Activated CD4-positive, alpha-beta T cell treated with anti-CD3 and anti-CD28 coated beads, Interleukin-2, amount 10 ng/mL, durations not matched to agents 24 days and 14 days (primary cell): ENCODE measurements around the gene AVPI1. TPM values are rescaled to one million over a fixed set of nuclear protein-coding genes. Genes with fewer than 3 reads are reported as not detected.

Experiments used
- DNase-seq: peaks from one replicate; pipeline ENCODE4 v3.0.0; 2022
- H3K27ac Mint-ChIP-seq: one replicate; pipeline ENCODE4 v1.8.0; 2022; ENCODE audit warnings: mild to moderate bottlenecking, mixed read lengths
- H3K27me3 Mint-ChIP-seq: one replicate; pipeline ENCODE4 v1.8.0; 2022; ENCODE audit warnings: mixed read lengths
- H3K36me3 Mint-ChIP-seq: one replicate; pipeline ENCODE4 v1.8.0; 2022; ENCODE audit warnings: low read depth, mild to moderate bottlenecking, mixed read lengths
- H3K4me1 Mint-ChIP-seq: one replicate; pipeline ENCODE4 v1.8.0; 2021; ENCODE audit warnings: mixed read lengths
- H3K4me3 Mint-ChIP-seq: one replicate; pipeline ENCODE4 v1.8.0; 2022; ENCODE audit warnings: mild to moderate bottlenecking, moderate library complexity, mixed read lengths
- H3K9me3 Mint-ChIP-seq: one replicate; pipeline ENCODE4 v1.8.0; 2021; ENCODE audit warnings: mixed read lengths
- intact Hi-C: fragments of 100-400 bp; cut with micrococcal nuclease; formaldehyde crosslinking; loops from one replicate; pipeline ENCODE4 v1.15.1; 2023
- total RNA-seq: library from RNA; stranded (reverse); gene quantifications from 2 replicates; pipeline ENCODE4 v1.2.3, GENCODE V29; 2022

The AVPI1 gene
- total RNA-seq, 1 donor from 2014 or later: 1.1 TPM

DNA sequence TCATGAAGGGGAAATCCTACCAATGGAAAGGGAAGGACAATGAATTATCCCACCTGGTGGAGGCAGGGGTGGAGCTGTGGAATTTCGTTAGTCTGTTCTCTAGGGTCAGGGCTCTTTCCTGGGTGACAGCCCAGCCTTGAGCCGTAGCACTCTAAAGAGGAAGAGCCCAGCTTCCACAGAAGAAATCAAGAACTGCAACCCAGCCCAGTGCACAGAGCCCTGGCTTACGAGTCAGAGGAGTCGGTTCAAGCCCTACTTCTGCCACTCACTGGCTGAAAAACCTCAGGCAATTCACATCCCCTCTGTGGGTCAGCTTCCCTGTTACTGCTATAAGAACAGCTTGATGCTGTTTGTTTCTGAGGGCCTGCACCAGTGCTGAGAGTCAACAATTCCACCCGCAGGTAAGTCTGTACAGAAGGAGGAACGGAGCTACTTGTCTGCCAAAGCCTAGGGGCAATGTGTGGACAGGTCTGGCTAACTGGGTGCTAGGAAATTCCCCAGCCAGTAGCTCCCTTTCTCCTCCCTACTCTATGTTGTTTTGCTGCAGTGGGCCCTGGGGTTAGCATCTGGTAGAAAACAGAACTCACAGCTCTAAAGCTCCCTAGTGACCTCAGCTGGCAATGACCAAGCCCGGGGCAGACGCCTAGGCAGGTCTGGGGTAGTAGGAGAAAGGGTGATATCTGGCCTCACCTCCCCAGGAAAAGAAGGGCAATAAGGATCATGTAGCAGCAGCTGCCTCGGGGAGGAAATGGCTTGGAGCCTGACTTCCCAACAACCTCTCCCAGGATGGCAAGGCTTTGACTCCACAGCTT is 3.3 kb downstream of the AVPI1 start:
- Mint-ChIP-seq H3K4me1 (peaks cover 14% of the 10 kb centered on the region), H3K36me3 (no peaks in the 10 kb centered on the region), H3K27me3 (peaks cover 2% of the 10 kb centered on the region), H3K27ac (no peak overlapping the region), H3K4me3 (no peak overlapping the region), H3K9me3 (no peaks in the 10 kb centered on the region)
- intact Hi-C loops: no loop called here
- no peak for DNase-seq

DNA sequence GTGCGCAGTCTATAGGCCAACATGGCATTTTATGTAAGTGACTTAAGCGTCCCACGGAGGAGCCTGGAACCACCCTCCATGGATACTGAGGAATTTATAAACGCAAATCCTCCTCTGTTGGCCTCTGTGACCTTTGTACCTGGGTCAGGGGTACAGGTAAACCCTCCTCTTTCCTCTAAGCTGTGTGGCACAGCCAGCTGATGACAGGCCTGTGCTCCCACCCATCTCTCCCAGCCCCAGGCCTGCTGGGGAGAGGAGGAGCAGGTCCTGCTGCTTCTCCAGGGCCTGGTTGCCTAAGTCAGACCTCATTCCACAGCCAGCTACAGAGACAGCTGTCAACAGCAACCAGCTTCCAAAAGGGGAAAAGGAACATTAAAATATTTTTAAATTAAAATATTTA is 5.0 kb downstream of the AVPI1 start:
- H3K27ac Mint-ChIP-seq: no peak overlapping the region
- H3K4me3 Mint-ChIP-seq: no peak overlapping the region
- peaks cover 7% of the 10 kb centered on the region for H3K4me1 Mint-ChIP-seq
- intact Hi-C loops: no loop called here
- H3K27me3 Mint-ChIP-seq: no peaks in the 10 kb centered on the region
- no peak for DNase-seq
- H3K9me3 Mint-ChIP-seq: no peaks in the 10 kb centered on the region
- H3K36me3 Mint-ChIP-seq: no peaks in the 10 kb centered on the region

DNA sequence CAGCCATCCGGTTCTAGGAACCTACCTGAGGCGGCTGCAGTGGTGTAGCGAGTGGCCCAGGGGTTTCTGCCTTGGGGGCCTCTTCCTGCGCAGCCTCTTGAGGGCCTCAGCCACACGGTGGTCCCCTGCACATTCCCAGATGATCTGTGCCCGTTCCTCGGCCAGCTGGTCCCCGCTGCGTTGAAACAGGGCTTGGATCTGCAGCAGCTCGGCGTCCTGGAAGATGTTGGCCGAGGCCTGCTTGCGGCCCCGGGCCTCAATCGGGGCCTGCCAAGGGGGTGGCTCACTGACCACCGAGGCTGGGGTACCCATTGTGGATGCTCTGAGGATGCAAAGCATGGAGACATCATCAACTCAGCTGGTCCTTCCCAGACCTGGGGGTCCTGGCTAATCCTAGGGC is 7.4 kb downstream of the AVPI1 start:
- no peak overlapping the region for H3K27ac Mint-ChIP-seq
- no peak overlapping the region for H3K4me3 Mint-ChIP-seq
- DNase-seq: no peak
- peaks cover 7% of the 10 kb centered on the region for H3K36me3 Mint-ChIP-seq
- H3K27me3 Mint-ChIP-seq: no peaks in the 10 kb centered on the region
- peaks cover 4% of the 10 kb centered on the region for H3K4me1 Mint-ChIP-seq
- H3K9me3 Mint-ChIP-seq: no peaks in the 10 kb centered on the region
- intact Hi-C loops: no loop called here

DNA sequence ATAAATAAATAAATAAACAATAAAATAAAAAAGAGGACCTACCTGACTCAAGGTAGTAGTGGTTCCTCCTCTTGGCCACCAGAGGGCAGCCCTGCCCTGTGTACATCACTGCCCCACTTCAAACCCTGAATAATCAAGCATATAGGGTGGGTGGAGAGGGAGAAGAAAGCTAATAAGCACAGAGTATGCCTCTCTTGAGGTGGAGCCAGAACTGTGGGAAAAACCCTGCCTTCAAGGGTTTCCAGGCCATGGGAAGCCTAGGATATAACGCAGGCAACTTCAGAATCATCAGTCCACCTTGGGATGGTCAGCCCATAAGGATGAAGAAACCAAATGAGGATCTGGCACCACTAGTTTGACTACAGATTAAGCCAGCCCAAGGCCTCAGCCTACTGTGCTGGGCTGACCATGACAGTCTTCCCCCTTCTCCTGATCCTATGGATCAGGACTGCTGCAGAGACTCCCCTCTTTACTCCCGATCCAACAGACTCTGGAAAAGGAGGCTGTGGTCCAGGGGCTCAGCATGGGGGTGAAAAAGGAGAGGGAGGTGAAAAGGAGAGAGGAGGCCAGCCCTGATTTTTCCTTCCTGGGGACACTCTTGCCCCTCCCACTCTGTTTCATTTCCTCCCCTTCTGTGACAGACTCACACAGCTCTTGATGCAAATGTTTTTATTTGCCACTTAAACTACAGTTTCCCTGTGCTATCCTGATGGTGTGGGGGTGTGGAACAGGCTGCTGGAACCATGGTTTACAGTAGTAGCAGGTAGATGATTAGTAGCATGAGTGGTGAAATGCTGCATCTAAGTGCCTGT is 10.1 kb downstream of the AVPI1 start:
- intact Hi-C loops: loop anchor here (1.0 kb wide), 3 partner anchors 9 to 54 kb away; no protein-coding TSS in a partner anchor
- peak; percentile 79 for DNase-seq
- Mint-ChIP-seq H3K9me3 (no peaks in the 10 kb centered on the region), H3K4me3 (no peak overlapping the region), H3K4me1 (peaks cover 8% of the 10 kb centered on the region), H3K27ac (no peak overlapping the region), H3K27me3 (no peaks in the 10 kb centered on the region), H3K36me3 (peaks cover 14% of the 10 kb centered on the region)

DNA sequence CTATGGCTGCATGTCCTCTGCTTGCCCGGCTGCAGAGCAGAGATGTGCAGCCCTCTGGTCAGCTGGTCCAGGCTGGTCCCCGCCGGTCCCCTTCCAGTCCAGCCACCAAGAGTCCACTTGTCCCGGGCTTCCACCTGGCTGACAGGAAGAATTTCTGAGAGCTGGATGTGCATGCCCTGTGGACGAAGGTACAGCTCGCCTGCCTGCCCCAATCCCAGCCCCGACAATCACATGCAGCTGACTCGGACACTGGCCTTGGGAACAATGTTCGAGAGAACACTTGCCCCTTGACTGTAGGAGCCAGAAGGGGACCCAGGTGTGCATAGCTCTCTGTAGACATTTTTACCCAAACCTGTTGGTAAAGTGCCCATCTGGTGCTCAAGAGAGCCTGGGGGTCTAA is 11.8 kb downstream of the AVPI1 start:
- Mint-ChIP-seq H3K4me3 (no peak overlapping the region), H3K27me3 (no peaks in the 10 kb centered on the region), H3K9me3 (no peaks in the 10 kb centered on the region), H3K27ac (no peak overlapping the region), H3K36me3 (peaks cover 16% of the 10 kb centered on the region), H3K4me1 (peaks cover 8% of the 10 kb centered on the region)
- intact Hi-C loops: no loop called here
- no peak for DNase-seq

DNA sequence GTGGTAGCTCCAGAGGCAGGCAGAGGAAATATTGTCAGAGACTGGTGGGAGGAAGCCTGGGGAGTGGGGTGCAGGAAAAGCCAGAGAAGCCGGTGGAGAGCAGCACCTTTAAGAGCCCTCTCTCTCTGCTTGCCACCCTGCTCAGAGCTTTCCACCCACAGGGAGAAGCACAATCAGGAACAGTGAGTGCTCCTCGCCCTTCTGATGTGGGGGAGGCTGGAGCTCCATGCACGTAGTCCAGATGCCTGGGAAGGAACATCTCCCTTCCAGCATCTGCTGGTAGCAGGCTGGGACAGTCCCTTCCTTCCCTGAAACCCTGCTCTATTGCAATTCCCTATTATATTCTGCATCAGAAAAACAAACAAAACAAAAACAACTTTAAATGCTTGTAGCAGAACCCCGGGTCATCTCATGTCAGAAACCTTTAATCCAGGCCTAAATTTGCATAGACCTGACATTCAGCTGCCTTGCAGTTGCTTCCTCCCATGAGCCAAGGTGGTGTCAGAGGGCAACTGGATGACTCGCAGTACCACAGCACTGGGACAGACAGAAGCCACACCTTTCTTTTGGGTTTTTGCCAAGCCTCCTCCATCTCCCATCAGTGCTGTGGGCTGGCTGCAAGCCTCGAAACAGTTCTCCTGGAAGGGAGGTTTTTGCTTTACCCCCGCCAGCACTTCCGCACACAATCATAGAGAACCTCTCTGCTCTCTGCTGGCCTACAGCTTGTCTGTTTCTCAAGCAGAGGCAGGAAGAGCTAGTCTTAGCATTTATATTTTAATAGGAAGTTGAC is 13.1 kb downstream of the AVPI1 start:
- H3K27ac Mint-ChIP-seq: peak overlapping the region; percentile 42
- no peaks in the 10 kb centered on the region for H3K9me3 Mint-ChIP-seq
- no peak for DNase-seq
- peaks cover 8% of the 10 kb centered on the region for H3K4me1 Mint-ChIP-seq
- H3K27me3 Mint-ChIP-seq: no peaks in the 10 kb centered on the region
- no peak overlapping the region for H3K4me3 Mint-ChIP-seq
- intact Hi-C loops: no loop called here
- peaks cover 16% of the 10 kb centered on the region for H3K36me3 Mint-ChIP-seq

DNA sequence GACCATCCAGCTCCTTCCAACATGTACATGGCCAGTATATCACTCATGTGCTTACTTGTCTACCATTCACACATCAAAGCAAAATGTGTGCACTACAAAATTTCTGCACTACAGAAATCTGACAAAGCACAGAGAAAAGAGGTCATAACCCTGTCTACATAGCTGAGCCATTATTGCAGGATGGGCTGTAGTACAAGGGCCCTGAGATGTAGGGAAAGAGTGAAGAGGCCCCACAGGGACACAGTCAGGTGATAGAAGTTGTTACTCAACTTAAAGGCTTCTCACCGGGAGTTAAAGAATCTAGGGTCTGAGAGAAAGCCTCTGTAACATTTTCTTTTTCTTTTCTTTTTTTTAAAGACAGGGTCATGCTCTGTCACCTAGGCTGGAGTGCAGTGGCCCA is 17.5 kb downstream of the AVPI1 start:
- no peak overlapping the region for H3K4me3 Mint-ChIP-seq
- peaks cover 23% of the 10 kb centered on the region for H3K36me3 Mint-ChIP-seq
- no peaks in the 10 kb centered on the region for H3K27me3 Mint-ChIP-seq
- H3K4me1 Mint-ChIP-seq: peaks cover 4% of the 10 kb centered on the region
- DNase-seq: no peak
- H3K9me3 Mint-ChIP-seq: no peaks in the 10 kb centered on the region
- H3K27ac Mint-ChIP-seq: no peak overlapping the region
- intact Hi-C loops: no loop called here

DNA sequence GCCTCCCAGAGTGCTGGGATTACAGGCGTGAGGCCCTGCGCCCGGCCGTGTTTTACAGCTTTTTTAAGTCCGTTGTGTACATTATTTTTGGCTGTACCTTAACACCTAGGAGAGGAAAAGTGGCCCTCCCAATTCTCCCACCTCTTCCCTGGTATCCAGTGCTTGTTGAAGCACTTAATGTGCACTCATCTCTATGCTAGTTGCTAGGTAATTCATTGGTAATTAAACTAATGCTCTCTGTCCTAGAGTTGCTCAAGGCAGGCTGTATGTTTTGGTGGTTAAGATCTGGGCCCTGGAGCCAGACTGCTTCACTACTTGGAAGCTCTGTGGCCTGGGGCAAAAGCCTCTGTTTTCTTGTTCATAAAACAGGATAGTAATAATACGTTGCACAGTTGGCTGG is 19.6 kb downstream of the AVPI1 start:
- no peaks in the 10 kb centered on the region for H3K4me1 Mint-ChIP-seq
- no peak overlapping the region for H3K4me3 Mint-ChIP-seq
- H3K27me3 Mint-ChIP-seq: no peaks in the 10 kb centered on the region
- H3K9me3 Mint-ChIP-seq: no peaks in the 10 kb centered on the region
- H3K27ac Mint-ChIP-seq: no peak overlapping the region
- intact Hi-C loops: no loop called here
- DNase-seq: no peak
- peaks cover 25% of the 10 kb centered on the region for H3K36me3 Mint-ChIP-seq

DNA sequence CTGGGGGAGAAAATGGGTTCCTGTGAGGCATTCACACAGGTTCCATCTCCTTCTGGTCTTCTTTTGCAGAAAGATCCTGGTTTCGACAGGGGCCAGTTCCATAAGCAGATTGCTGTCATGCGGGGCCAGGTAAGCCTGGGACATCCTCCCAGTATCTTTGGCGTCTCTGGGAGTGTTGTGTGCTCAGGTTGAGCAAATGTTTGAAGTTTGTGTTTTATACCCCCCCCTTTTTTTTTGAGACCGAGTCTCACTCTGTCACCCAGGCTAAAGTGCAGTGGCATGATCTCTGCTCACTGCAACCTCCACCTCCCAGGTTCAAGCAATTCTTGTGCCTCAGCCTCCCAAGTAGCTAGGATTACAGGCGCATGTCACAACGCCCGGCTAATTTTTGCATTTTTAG is 20.0 kb downstream of the AVPI1 start:
- peaks cover 24% of the 10 kb centered on the region for H3K36me3 Mint-ChIP-seq
- H3K27me3 Mint-ChIP-seq: no peaks in the 10 kb centered on the region
- DNase-seq: no peak
- no peak overlapping the region for H3K27ac Mint-ChIP-seq
- intact Hi-C loops: no loop called here
- H3K9me3 Mint-ChIP-seq: no peaks in the 10 kb centered on the region
- H3K4me3 Mint-ChIP-seq: no peak overlapping the region
- H3K4me1 Mint-ChIP-seq: no peaks in the 10 kb centered on the region

DNA sequence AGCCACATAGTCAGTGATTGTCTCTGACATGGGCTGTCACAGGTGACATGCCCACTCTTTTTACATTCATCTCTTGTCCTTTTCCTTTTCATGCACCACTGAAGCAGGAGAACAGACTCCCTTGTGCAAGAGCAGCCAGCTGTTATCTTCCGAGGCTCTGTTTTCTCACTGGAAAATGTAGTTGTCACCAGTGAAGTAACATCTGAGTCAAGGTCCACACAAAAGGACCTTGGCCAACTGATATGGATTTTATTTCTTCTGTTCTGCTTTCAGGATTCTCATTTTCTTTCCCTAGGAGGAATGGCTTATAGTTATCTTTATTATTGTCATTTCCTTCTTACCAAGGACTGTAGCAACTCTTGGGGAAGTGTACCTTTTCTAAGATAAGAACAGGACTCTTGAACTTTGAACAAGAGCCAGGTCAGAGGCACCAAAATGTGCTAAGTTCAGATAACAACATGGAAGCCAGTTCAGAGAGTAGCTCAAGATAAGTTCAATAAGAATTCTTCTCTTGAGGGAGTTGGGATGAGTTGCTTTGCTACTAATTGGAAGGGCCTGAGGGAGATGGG is 22.7 kb downstream of the AVPI1 start:
- no peak overlapping the region for H3K4me3 Mint-ChIP-seq
- H3K4me1 Mint-ChIP-seq: no peaks in the 10 kb centered on the region
- H3K27ac Mint-ChIP-seq: no peak overlapping the region
- peaks cover 29% of the 10 kb centered on the region for H3K36me3 Mint-ChIP-seq
- intact Hi-C loops: no loop called here
- H3K9me3 Mint-ChIP-seq: no peaks in the 10 kb centered on the region
- no peak for DNase-seq
- H3K27me3 Mint-ChIP-seq: no peaks in the 10 kb centered on the region

DNA sequence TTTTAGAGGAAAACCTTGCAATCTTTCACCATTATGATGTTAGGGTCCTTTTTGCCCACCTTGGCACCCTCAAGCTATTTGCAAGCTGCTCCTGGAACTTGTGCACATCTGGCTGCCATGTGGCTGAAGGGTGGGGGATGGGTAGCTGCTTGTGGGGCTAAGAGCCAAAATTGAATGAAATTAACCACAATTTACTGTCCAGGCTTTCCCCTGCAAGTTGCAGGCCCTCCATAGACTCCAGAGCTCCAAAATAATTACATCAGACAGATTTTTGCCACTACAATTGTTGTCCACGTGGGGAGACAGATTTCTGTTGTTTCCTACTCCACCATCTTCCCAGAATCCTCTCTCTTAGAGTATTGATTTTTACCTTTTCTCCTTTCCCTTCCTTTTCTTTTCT is 27.5 kb downstream of the AVPI1 start:
- no peaks in the 10 kb centered on the region for H3K9me3 Mint-ChIP-seq
- no peak for DNase-seq
- H3K36me3 Mint-ChIP-seq: peaks cover 41% of the 10 kb centered on the region
- H3K27me3 Mint-ChIP-seq: no peaks in the 10 kb centered on the region
- no peak overlapping the region for H3K4me3 Mint-ChIP-seq
- no peak overlapping the region for H3K27ac Mint-ChIP-seq
- no peaks in the 10 kb centered on the region for H3K4me1 Mint-ChIP-seq
- intact Hi-C loops: no loop called here

DNA sequence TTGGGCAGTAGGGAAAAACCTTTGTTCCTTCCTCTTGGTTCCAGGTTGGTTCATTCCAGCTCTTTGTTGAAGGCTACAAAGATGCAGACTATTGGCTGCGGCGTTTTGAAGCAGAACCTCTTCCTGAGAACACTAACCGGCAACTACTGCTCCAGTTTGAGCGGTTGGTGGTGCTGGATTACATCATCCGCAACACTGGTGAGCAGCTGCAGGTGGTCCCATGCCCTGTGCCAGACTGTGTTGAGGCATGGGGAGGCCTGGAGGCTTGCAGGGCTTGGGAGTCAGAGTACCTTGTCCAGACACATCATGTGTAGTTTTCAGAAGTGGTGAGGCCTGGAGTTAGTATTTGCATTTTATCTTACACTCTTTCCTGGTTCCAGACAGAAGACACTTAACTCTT is 30.3 kb downstream of the AVPI1 start:
- Mint-ChIP-seq H3K27me3 (no peaks in the 10 kb centered on the region), H3K4me3 (no peak overlapping the region), H3K27ac (no peak overlapping the region), H3K9me3 (no peaks in the 10 kb centered on the region), H3K36me3 (peaks cover 48% of the 10 kb centered on the region), H3K4me1 (no peaks in the 10 kb centered on the region)
- intact Hi-C loops: no loop called here
- no peak for DNase-seq

DNA sequence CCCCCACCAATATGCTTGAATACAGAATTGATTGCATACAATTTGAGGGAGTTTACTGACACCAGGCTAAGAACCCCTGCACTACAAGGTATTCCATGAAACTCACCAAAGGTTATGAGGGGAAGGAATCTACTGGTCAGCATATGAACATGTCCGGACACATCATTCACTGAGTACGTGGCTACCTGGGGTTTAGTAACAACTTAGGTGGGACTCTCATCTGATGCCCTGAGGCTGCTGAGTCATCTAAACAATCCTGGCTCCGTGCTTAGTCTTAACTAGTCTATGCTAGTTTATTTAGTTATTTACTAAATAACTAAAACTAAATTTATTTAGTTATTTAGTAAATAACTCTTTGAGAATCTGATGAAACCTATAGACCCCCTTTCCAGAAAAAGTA is 35.3 kb downstream of the AVPI1 start:
- no peak overlapping the region for H3K4me3 Mint-ChIP-seq
- no peak overlapping the region for H3K27ac Mint-ChIP-seq
- H3K27me3 Mint-ChIP-seq: no peaks in the 10 kb centered on the region
- no peak for DNase-seq
- intact Hi-C loops: no loop called here
- H3K36me3 Mint-ChIP-seq: peaks cover 33% of the 10 kb centered on the region
- H3K9me3 Mint-ChIP-seq: no peaks in the 10 kb centered on the region
- H3K4me1 Mint-ChIP-seq: peaks cover 16% of the 10 kb centered on the region
